Endothelial cell of umbilical vein (primary cell): ENCODE results near the gene KLHL34. TPM values are rescaled to one million over a fixed set of nuclear protein-coding genes. Genes with fewer than 3 reads are reported as not detected.

ENCODE experiments used
- BruUV-seq: library from RNA; stranded (reverse); fragments of 400-500 nt; replicated peaks from 2 replicates; lab custom pipeline; 2021; lab: Mats Ljungman, UMichigan
- CTCF ChIA-PET: fragments of 300-600, 350-600 bp; sonication (Branson Sonifier 250); formaldehyde crosslinking; loops from one replicate; lab custom pipeline; 2021; ENCODE audit warnings: antibody characterized with exemption, inconsistent platforms; lab: Charles Lee
- POLR2A ChIA-PET: fragments of 300-600, 350-600 bp; sonication (Branson Sonifier 250); formaldehyde crosslinking; loops from one replicate; lab custom pipeline; 2021; ENCODE audit warnings: antibody characterized with exemption, inconsistent platforms; lab: Charles Lee
- DNase-seq: peaks from one replicate; pipeline ENCODE4 v3.0.0-alpha.2; 2011; ENCODE audit warnings: low read depth, low spot score
- FAIRE-seq: peaks from 2 replicates; lab custom pipeline; 2011; peaks lifted over from hg19 to GRCh38; lab: Jason Lieb, UNC
- H2AFZ ChIP-seq: 2 replicates; pipeline ENCODE4 v1.6.0; 2012; ENCODE audit warnings: low read depth, low read length, control low read depth, inconsistent platforms
- H3K27ac ChIP-seq: 2 replicates; pipeline ENCODE4 v1.5.1; 2011; ENCODE audit warnings: low read depth, mild to moderate bottlenecking, control low read depth, low read length, moderate library complexity; ENCODE audit not compliant: insufficient read depth
- H3K27me3 ChIP-seq, 2 experiments: 2 replicates each; pipeline versions ENCODE4 v1.6.0 to v1.6.1; 2011; ENCODE audit warnings: low read length in 2 of 2, mixed read lengths in 1 of 2; ENCODE audit not compliant: control insufficient read depth in 2 of 2, insufficient read depth in 2 of 2
- H3K36me3 ChIP-seq, 2 experiments: 2 replicates in 1 of 2; 3 replicates in 1 of 2; pipeline ENCODE4 v1.5.1; 2011; ENCODE audit warnings: low read length in 2 of 2, mild to moderate bottlenecking in 1 of 2, moderate library complexity in 1 of 2; ENCODE audit not compliant: control insufficient read depth in 2 of 2, insufficient read depth in 2 of 2; ENCODE audit errors: extremely low read depth in 1 of 2
- H3K4me1 ChIP-seq: 3 replicates; pipeline ENCODE4 v1.5.1; 2011; ENCODE audit warnings: mild to moderate bottlenecking, low read length; ENCODE audit not compliant: control insufficient read depth, insufficient read depth; ENCODE audit errors: extremely low read depth
- H3K4me2 ChIP-seq: 2 replicates; pipeline ENCODE4 v1.6.1; 2011; ENCODE audit warnings: low read length, control low read depth, mixed read lengths; ENCODE audit not compliant: insufficient read depth
- H3K4me3 ChIP-seq, 3 experiments: fragments of 200-600 bp in 1 of 3; sonication (generic), shearing (Covaris generic) in 1 of 3; replicated peaks in 1 of 3; 2 replicates each; pipeline ENCODE4 v1.5.1; 2011 to 2016; ENCODE audit warnings: control low read depth in 3 of 3, low read length in 3 of 3, mild to moderate bottlenecking in 2 of 3, inconsistent platforms in 1 of 3, low read depth in 1 of 3, moderate library complexity in 1 of 3; ENCODE audit not compliant: insufficient read depth in 1 of 3
- H3K79me2 ChIP-seq: 2 replicates; pipeline ENCODE4 v1.6.0; 2012; ENCODE audit warnings: low read length, inconsistent platforms; ENCODE audit not compliant: control insufficient read depth, insufficient read depth
- H3K9ac ChIP-seq: replicated peaks from 2 replicates; pipeline ENCODE3; 2011; ENCODE audit warnings: low read length, control low read depth; ENCODE audit not compliant: insufficient read depth; ENCODE audit errors: extremely low read depth
- H3K9me1 ChIP-seq: replicated peaks from 3 replicates; pipeline ENCODE4 v1.6.0; 2011; ENCODE audit warnings: mild to moderate bottlenecking, low read length; ENCODE audit not compliant: control insufficient read depth, insufficient read depth; ENCODE audit errors: extremely low read depth
- H3K9me3 ChIP-seq: replicated peaks from 2 replicates; pipeline ENCODE4 v1.5.1; 2012; ENCODE audit warnings: low read length, inconsistent platforms; ENCODE audit not compliant: control insufficient read depth, insufficient read depth
- H4K20me1 ChIP-seq: replicated peaks from 2 replicates; pipeline ENCODE3; 2011; ENCODE audit warnings: mild to moderate bottlenecking, low read length; ENCODE audit not compliant: control insufficient read depth, insufficient read depth; ENCODE audit errors: extremely low read depth
- CTCF ChIP-seq, 2 donors: IDR thresholded peaks; 1 replicate in 1 of 2; 2 replicates in 1 of 2; pipeline ENCODE4 v1.5.1; 2011; ENCODE audit warnings: low read length in 2 of 2, mild to moderate bottlenecking in 2 of 2, moderate library complexity in 2 of 2, control low read depth in 1 of 2, inconsistent platforms in 1 of 2, low read depth in 1 of 2; ENCODE audit not compliant: insufficient read depth in 1 of 2; ENCODE audit errors: extremely low read depth in 1 of 2
- EZH2 ChIP-seq: IDR thresholded peaks from 2 replicates; pipeline ENCODE4 v1.6.1; 2012; ENCODE audit warnings: borderline replicate concordance, low read depth, mild to moderate bottlenecking, moderate library complexity, low read length, inconsistent platforms; ENCODE audit not compliant: severe bottlenecking
- FOS ChIP-seq: IDR thresholded peaks from 2 replicates; pipeline ENCODE4 v1.6.1; 2011; ENCODE audit warnings: mild to moderate bottlenecking, low read length, moderate library complexity, borderline replicate concordance; ENCODE audit not compliant: insufficient read depth
- GATA2 ChIP-seq: IDR thresholded peaks from 2 replicates; pipeline ENCODE4 v1.7.0; 2011; ENCODE audit warnings: low read depth, mild to moderate bottlenecking, moderate library complexity, mixed read lengths, low read length; ENCODE audit not compliant: insufficient read length, insufficient read depth
- JUN ChIP-seq: IDR thresholded peaks from 2 replicates; pipeline ENCODE4 v1.6.1; 2011; ENCODE audit warnings: borderline replicate concordance, low read depth; ENCODE audit not compliant: insufficient read length, insufficient read depth
- MYC ChIP-seq: IDR thresholded peaks from one replicate; pipeline ENCODE4 v1.6.1; 2011; ENCODE audit warnings: mild to moderate bottlenecking, low read depth, low read length
- POLR2A ChIP-seq: IDR thresholded peaks from 2 replicates; pipeline ENCODE4 v1.6.1; 2012; ENCODE audit warnings: low read depth, mild to moderate bottlenecking, control low read depth, low read length
- POLR2AphosphoS5 ChIP-seq: IDR thresholded peaks from 2 replicates; pipeline ENCODE4 v1.6.1; 2012; ENCODE audit warnings: low read depth, mild to moderate bottlenecking, control low read depth, low read length, moderate library complexity; ENCODE audit not compliant: insufficient read depth
- dilution Hi-C: fragments of 300-500 bp; cut with MboI; formaldehyde crosslinking; loops from one replicate; pipeline ENCODE4 v1.15.0; 2019; ENCODE audit warnings: low sequenced_read_pairs; ENCODE audit not compliant: extremely low pct_ligation_motif_present
- intact Hi-C: fragments of 100-400 bp; cut with micrococcal nuclease; formaldehyde crosslinking; loops from one replicate; pipeline ENCODE4 v1.10.0; 2022
- polyA plus RNA-seq, 4 experiments: library from polyadenylated mRNA; depleted of rRNA in 3 of 4; stranded (reverse) in 3 of 4; unstranded in 1 of 4; fragments of >200 nt; gene quantifications; 2 replicates each; pipeline versions ENCODE4 v1.2.1 to v1.2.3, GENCODE V29; 2011 to 2012; ENCODE audit warnings: missing spikeins in 1 of 4
- total RNA-seq: library from RNA; stranded (reverse); gene quantifications from 2 replicates; pipeline ENCODE4 v1.2.3, GENCODE V29; 2021
- TF ChIP-seq, protein P1 (sequence below): IDR thresholded peaks from 2 replicates; pipeline ENCODE4 v1.6.1; 2011; ENCODE audit not compliant: insufficient read depth, insufficient read length

Gene KLHL34
- total and polyA plus RNA-seq, 2 donors (not counting 3 experiments of a cell fraction or from before 2014, with no cell fraction given): 0.09 TPM; not detected in 1

DNA sequence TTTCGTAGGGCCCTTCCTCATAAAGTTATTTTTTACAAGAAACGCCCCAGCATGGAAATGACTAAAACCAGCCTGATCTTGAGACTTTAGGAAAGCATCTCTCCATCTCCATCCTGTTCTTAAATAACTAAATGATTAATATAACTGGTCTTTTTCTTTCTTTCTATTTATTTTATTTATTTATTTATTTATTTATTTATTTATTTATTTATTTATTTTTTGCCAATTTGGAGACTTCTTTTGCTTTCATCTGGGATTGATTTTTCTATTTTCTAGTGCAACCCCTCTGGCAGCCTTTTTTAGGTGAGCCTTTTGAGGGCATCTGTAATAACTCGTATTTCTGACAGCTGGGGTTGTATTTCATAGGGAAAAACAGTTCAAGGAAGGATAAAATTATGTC lies 1.2 kb upstream of the KLHL34 start:
- Histone ChIP-seq H3K79me2 (no peaks in the 10 kb centered on the region), H3K4me2 (no peak overlapping the region), H3K4me3 (no peak overlapping the region), H3K27ac (no peak overlapping the region), H4K20me1 (no peaks in the 10 kb centered on the region), H3K36me3 (no peaks in the 10 kb centered on the region), H2AFZ (no peak overlapping the region), H3K9me3 (no peaks in the 10 kb centered on the region), H3K9ac (no peak overlapping the region), H3K9me1 (no peaks in the 10 kb centered on the region), H3K4me1 (no peaks in the 10 kb centered on the region), H3K27me3 (peaks cover 12 to 18% of the 10 kb centered on the region in 2 experiments)
- ChIA-PET POLR2A (no interaction called here), CTCF (no interaction called here)
- no peak for DNase-seq
- BruUV-seq: no TSS peak
- dilution Hi-C loops: no loop called here
- no peak for FAIRE-seq
- intact Hi-C loops: no loop called here
- TF ChIP-seq CTCF (IDR thresholded peaks at IDR 0.05; ENCODE audit: extremely low read depth in 1 of 2, insufficient read depth in 1 of 2, low read depth in 1 of 2, low read length in 2 of 2): no peak
- TF ChIP-seq FOS: no peak
- no peak for TF ChIP-seq GATA2
- no peak for TF ChIP-seq POLR2A
- TF ChIP-seq EZH2: no peak
- TF ChIP-seq POLR2AphosphoS5: no peak
- no peak for TF ChIP-seq JUN
- no peak for TF ChIP-seq MYC
- TF ChIP-seq, protein P1, sequence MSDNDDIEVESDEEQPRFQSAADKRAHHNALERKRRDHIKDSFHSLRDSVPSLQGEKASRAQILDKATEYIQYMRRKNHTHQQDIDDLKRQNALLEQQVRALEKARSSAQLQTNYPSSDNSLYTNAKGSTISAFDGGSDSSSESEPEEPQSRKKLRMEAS: no peak
